ENCODE measurements around the gene PCGF3. TPM values are rescaled to one million over a fixed set of nuclear protein-coding genes. Genes with fewer than 3 reads are reported as not detected.
"Not testable (repeated sequence)": the region's sequence is repeated elsewhere in the genome, so short reads cannot be mapped to it uniquely, and the experiment has no call there.

Gene PCGF3
- total RNA-seq, 1 donor from 2014 or later = 58.5 TPM

DNA sequence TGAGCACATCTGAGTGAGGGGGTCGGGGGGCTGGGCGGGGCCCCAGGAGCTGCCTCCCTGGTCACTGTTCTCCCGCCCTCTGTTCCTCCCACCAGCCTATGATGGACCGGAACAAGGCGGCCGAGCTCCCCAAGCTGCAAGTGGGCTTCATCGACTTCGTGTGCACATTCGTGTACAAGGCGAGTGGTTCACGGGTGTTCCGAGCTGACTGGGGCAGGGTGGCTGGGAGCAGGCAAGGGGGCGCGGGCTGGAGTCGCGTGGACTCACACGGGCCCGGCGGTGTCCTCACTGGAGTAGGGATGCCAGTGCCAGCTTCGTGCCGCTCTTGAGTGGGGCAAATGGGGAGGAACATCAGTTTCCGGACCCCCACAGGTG is 39.2 kb upstream of the PCGF3 start:
- TF ChIP-seq, protein P1, sequence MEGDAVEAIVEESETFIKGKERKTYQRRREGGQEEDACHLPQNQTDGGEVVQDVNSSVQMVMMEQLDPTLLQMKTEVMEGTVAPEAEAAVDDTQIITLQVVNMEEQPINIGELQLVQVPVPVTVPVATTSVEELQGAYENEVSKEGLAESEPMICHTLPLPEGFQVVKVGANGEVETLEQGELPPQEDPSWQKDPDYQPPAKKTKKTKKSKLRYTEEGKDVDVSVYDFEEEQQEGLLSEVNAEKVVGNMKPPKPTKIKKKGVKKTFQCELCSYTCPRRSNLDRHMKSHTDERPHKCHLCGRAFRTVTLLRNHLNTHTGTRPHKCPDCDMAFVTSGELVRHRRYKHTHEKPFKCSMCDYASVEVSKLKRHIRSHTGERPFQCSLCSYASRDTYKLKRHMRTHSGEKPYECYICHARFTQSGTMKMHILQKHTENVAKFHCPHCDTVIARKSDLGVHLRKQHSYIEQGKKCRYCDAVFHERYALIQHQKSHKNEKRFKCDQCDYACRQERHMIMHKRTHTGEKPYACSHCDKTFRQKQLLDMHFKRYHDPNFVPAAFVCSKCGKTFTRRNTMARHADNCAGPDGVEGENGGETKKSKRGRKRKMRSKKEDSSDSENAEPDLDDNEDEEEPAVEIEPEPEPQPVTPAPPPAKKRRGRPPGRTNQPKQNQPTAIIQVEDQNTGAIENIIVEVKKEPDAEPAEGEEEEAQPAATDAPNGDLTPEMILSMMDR (IDR thresholded peaks at IDR 0.05; ENCODE audit: insufficient read depth, low read length, poor library complexity, severe bottlenecking) = no peak
- H3K27me3 ChIP-seq (ENCODE audit: control insufficient read depth, insufficient read depth, low read length) = peaks cover 3% of the 10 kb centered on the region
- DNase-seq (ENCODE audit: low read depth) = no peak
- H3K4me3 ChIP-seq (ENCODE audit: low read depth, low read length) = no peak overlapping the region
- H3K36me3 ChIP-seq (ENCODE audit: control insufficient read depth, insufficient read depth, low read length) = peaks cover 2% of the 10 kb centered on the region

DNA sequence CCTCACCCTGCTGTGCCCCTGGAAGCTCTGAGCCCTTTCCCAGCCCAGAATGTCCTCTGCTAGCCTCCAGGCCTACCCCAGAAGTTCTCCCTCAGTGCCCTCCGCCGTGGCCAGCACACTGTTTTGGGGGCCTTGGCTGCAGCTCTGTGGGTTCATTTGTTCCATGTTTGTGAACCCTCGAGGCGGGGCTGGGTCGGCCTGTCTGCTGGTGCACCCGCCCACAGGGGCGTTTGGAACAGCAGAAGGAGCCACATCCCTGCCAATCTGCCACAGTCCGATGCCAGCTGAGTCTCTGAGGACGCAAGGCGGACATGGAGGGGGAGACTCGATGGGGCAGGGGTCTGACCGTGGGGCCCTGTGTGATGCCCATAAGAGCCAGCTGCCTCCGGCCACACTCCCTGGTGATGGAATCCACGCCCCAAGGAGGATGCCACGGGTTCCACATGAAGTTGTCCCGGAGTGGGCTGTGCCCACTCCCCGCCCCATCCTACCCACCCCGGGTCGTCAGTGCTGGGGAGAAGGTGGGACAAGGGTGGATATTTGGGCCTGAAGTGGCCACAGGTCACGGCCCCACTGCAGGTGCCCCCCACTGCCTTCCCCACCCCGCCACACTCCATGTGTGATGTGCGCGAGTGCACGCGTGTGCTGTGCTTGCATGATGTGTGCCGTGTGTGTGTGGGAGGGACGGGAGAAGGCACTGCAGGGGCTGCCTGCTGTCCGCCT is 38.6 kb upstream of the PCGF3 start:
- Histone ChIP-seq H3K36me3 (ENCODE audit: control insufficient read depth, insufficient read depth, low read length) (peaks cover 2% of the 10 kb centered on the region), H3K4me3 (ENCODE audit: low read depth, low read length) (no peak overlapping the region), H3K27me3 (ENCODE audit: control insufficient read depth, insufficient read depth, low read length) (peaks cover 3% of the 10 kb centered on the region)
- DNase-seq (ENCODE audit: low read depth) = no peak
- TF ChIP-seq, protein P1 (IDR thresholded peaks at IDR 0.05; ENCODE audit: insufficient read depth, low read length, poor library complexity, severe bottlenecking) = no peak

DNA sequence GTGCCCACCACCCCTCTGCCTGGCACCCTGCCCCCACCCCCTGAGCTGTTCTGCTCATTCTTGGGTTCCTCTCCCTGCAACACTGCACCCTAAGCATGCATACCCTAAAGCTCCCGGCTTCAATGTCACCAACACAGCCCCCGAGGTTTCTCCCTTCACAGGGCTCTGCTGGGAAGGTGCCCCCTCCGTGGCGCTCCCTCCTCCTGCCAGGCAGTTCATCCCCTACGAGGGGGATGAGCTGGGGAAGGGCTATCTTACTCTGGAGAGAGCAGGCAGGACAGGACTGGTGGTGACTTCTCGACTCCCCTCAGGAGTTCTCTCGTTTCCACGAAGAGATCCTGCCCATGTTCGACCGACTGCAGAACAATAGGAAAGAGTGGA is 38.1 kb upstream of the PCGF3 start:
- peaks cover 2% of the 10 kb centered on the region for H3K36me3 ChIP-seq (ENCODE audit: control insufficient read depth, insufficient read depth, low read length)
- no peak for DNase-seq (ENCODE audit: low read depth)
- TF ChIP-seq, protein P1 (IDR thresholded peaks at IDR 0.05; ENCODE audit: insufficient read depth, low read length, poor library complexity, severe bottlenecking) = no peak
- H3K27me3 ChIP-seq (ENCODE audit: control insufficient read depth, insufficient read depth, low read length) = peaks cover 3% of the 10 kb centered on the region
- H3K4me3 ChIP-seq (ENCODE audit: low read depth, low read length) = no peak overlapping the region

DNA sequence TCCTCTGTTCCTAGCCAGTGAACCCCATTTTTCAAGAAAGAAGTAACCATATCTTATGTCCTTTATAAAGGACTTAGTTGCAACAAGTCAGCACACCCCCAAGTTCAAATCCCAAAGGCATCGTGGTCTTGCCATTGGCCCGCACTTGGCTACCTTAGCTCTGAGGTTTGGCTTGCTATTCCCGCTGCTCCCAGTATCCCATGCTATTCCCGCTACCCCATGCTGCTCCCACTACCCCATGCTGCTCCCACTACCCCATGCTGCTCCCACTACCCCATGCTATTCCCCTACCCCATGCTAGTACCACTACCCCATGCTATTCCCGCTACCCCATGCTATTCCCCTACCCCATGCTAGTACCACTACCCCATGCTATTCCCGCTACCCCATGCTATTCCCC is 37.4 kb upstream of the PCGF3 start:
- not testable (repeated sequence) for DNase-seq (ENCODE audit: low read depth); H3K27me3 ChIP-seq (ENCODE audit: control insufficient read depth, insufficient read depth, low read length); H3K36me3 ChIP-seq (ENCODE audit: control insufficient read depth, insufficient read depth, low read length); H3K4me3 ChIP-seq (ENCODE audit: low read depth, low read length)

DNA sequence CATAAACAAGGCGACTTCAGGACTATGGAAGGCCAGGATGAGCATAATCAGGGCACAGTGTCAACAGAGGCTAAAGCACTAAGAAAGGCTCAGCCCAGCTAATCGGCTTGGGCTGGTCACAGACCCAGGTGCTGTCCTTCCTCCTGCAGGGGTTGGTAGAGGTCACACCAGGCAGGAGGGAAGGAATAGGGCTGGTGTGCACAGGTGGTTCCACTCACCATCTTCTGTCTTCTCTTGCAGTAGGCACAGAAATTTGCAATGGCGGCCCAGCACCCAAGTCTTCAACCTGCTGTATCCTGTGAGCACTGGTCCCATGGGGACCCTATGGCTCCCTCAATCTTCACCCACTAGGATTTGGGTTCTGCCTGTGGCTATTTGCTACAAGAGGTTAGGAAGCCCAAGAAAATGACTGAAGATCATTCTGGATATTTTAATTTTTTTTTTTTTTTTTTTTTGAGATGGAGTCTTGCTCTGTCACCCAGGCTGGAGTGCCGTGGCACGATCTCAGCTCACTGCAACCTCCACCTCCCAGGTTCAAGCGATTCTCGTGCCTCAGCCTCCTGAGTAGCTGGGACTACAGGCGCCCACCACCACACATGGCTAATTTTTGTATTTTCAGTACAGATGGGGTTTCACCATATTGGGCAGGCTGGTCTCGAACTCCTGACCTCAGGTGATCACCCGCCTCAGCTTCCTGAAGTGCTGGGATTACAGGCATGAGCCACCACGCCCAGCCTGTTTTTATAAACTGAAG is 35.6 kb upstream of the PCGF3 start:
- not testable (repeated sequence) for H3K36me3 ChIP-seq (ENCODE audit: control insufficient read depth, insufficient read depth, low read length); DNase-seq (ENCODE audit: low read depth); H3K4me3 ChIP-seq (ENCODE audit: low read depth, low read length); H3K27me3 ChIP-seq (ENCODE audit: control insufficient read depth, insufficient read depth, low read length)

DNA sequence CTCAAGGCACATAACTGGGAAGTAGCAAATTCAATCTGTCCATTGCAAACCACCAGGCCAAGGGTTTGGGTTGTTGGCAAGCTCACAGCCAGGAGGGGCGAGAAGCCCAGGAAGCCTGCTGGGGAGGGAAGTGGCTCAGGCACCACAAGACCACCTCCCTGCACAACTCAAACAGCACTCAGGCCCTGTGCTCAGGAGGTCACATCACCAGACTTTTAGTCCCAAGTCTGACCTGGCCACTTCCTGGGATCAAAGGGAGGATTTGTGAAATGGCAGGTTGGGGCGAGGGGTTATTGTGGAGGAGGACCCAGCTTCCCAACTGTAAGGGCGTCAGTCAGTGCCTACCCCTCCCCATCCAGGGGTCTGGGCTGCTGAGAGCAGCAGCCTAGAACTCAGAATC is 33.9 kb upstream of the PCGF3 start:
- no peak for DNase-seq (ENCODE audit: low read depth)
- no peaks in the 10 kb centered on the region for H3K27me3 ChIP-seq (ENCODE audit: control insufficient read depth, insufficient read depth, low read length)
- TF ChIP-seq, protein P1 (IDR thresholded peaks at IDR 0.05; ENCODE audit: insufficient read depth, low read length, poor library complexity, severe bottlenecking) = no peak
- no peak overlapping the region for H3K4me3 ChIP-seq (ENCODE audit: low read depth, low read length)
- H3K36me3 ChIP-seq (ENCODE audit: control insufficient read depth, insufficient read depth, low read length) = peaks cover 2% of the 10 kb centered on the region

All from kidney epithelial cell (primary cell).